Adrenal gland (tissue), 12 donors: Measurements from ENCODE around the gene CPT1C. TPM values are rescaled to one million over a fixed set of nuclear protein-coding genes. Genes with fewer than 3 reads are reported as not detected.

Experiments
- DNase-seq, 7 donors: peaks; one replicate each; pipeline ENCODE4 v3.0.0-alpha.2; 2019 to 2020
- H3K27ac ChIP-seq, 5 donors: fragments of 200-600 bp; sonication (generic) in 4 of 5; 1 replicate in 3 of 5; 2 replicates in 2 of 5; pipeline versions ENCODE4 v1.5.1 to v1.8.0; 2016 to 2020; ENCODE audit warnings: mild to moderate bottlenecking in 1 of 5
- H3K27me3 ChIP-seq: fragments of 200-600 bp; 2 replicates; pipeline ENCODE4 v1.8.0; 2021
- H3K36me3 ChIP-seq, 2 donors: fragments of 200-600 bp; replicated peaks in 1 of 2; 1 replicate in 1 of 2; 2 replicates in 1 of 2; pipeline versions ENCODE4 v1.5.1 to v1.8.0; 2018 to 2022
- H3K4me1 ChIP-seq, 2 donors: fragments of 200-600 bp; replicated peaks in 1 of 2; 1 replicate in 1 of 2; 2 replicates in 1 of 2; pipeline versions ENCODE4 v1.5.1 to v1.8.0; 2018 to 2021
- H3K4me3 ChIP-seq, 4 donors: fragments of 200-600 bp; sonication (generic) in 3 of 4; one replicate each; pipeline ENCODE4 v1.5.1; 2016 to 2018
- H3K9me3 ChIP-seq, 3 donors: fragments of 200-600 bp; sonication (generic) in 1 of 3; replicated peaks in 1 of 3; 1 replicate in 2 of 3; 2 replicates in 1 of 3; pipeline versions ENCODE4 v1.5.1 to v1.8.0; 2016 to 2021
- CTCF ChIP-seq, 6 experiments: fragments of 450-650 bp in 4 of 6; fragments of 200-600 bp in 2 of 6; sonication (generic) in 1 of 6; IDR thresholded peaks; 1 replicate in 5 of 6; 2 replicates in 1 of 6; pipeline versions ENCODE4 v1.5.1 to v1.8.0; 2016 to 2021; ENCODE audit warnings: antibody characterized with exemption in 6 of 6, mild to moderate bottlenecking in 2 of 6, moderate library complexity in 1 of 6
- POLR2A ChIP-seq, 2 donors: fragments of 450-650 bp; IDR thresholded peaks; one replicate each; pipeline ENCODE4 v1.6.1; 2017; ENCODE audit warnings: antibody characterized with exemption in 2 of 2, mild to moderate bottlenecking in 2 of 2, moderate library complexity in 1 of 2
- WGBS, 4 donors: extraction: QIAGEN DNeasy Blood & Tissue Kit in 2 of 4; methylation state at CpG; one replicate each; pipeline versions ENCODE4 v1.1.5 to v1.1.7; 2013 to 2017; 5-methylcytosine and 5-hydroxymethylcytosine counted together
- intact Hi-C, 2 donors: fragments of 100-400 bp; cut with DNase I; formaldehyde crosslinking; loops; one replicate each; pipeline versions ENCODE4 v1.14.1 to v1.15.0; 2022 to 2023
- polyA plus RNA-seq, 3 donors: library from polyadenylated mRNA; stranded (reverse); fragments of 200-250 nt in 2 of 3; fragments of 350-450 nt in 1 of 3; fragmentation: Illumina TruSeq in 1 of 3; extraction: RNeasy Lipid Tissue Mini Kit (QIAGEN cat#74804) in 1 of 3; gene quantifications; one replicate each; pipeline ENCODE4 v1.2.3, GENCODE V29; 2013 to 2014
- total RNA-seq, 9 donors: library from RNA; depleted of rRNA in 4 of 9; stranded (reverse); fragments of >200 nt in 4 of 9; fragments of 120-200 nt in 1 of 9; fragmentation: NEBNext Ultra II Directional in 1 of 9; extraction: Animal tissue kit (Norgen Biotek cat#: 25700) in 1 of 9; gene quantifications; one replicate each; pipeline versions ENCODE4 v1.1.0 to v1.2.4, GENCODE V29; 2013 to 2023
- donor health status: healthy with polysubstance abuse.
- donor health status: Bipolar disorder and iron deficiency.
- donor health status: DM: yes; HTN: yes; CAD: no.
- donor health status: DM: no; HTN: no; CAD: no.
- donor health status: DM: no; HTN: no; CAD: no.
- donor health status: DM: yes; HTN: yes; CAD: no.

The CPT1C gene
- total and polyA plus RNA-seq, 12 donors, result 2.4 to 55.7 (median 5.9) TPM; not detected in 1

GRCh38 chr19:49666120-49666444, 24.8 kb upstream of the CPT1C start:
- intact Hi-C loops, result no loop called here
- 0 to 4% (median 1%) methylated on average over 3 to 9 of the region's 9 CpGs for WGBS, 4 donors
- Histone ChIP-seq H3K9me3 (no peaks in the 10 kb centered on the region), H3K4me3 (peak overlapping the region in 3 of 4 donors; percentile 25 to 69 (median 61)), H3K27ac (peak overlapping the region in 3 of 5 donors; percentile 34 to 92 (median 86)), H3K4me1 (peaks cover 14 to 17% of the 10 kb centered on the region in 2 donors), H3K36me3 (peaks cover 0 to 19% of the 10 kb centered on the region in 2 donors), H3K27me3 (no peaks in the 10 kb centered on the region)
- DNase-seq, result no peak
- TF ChIP-seq POLR2A (IDR thresholded peaks at IDR 0.05) (no peak), CTCF (IDR thresholded peaks at IDR 0.05) (peak in 1 of 6 experiments; percentile 10)

- Histone ChIP-seq H3K27me3 (no peaks in the 10 kb centered on the region), H3K36me3 (peaks cover 0 to 5% of the 10 kb centered on the region in 2 donors), H3K4me1 (peaks cover 14 to 17% of the 10 kb centered on the region in 2 donors), H3K27ac (no peak overlapping the region), H3K4me3 (no peak overlapping the region), H3K9me3 (no peaks in the 10 kb centered on the region)
- intact Hi-C loops, result no loop called here
- DNase-seq, result no peak
- TF ChIP-seq POLR2A (IDR thresholded peaks at IDR 0.05) (no peak), CTCF (IDR thresholded peaks at IDR 0.05) (no peak)
- 69 to 91% (median 71%) methylated on average over 1 to 2 of the region's 2 CpGs for WGBS, 4 donors
Measured at GRCh38 chr19:49667473-49667872, 23.4 kb upstream of the CPT1C start.

- Histone ChIP-seq H3K27ac (no peak overlapping the region), H3K27me3 (no peaks in the 10 kb centered on the region), H3K4me3 (no peak overlapping the region), H3K36me3 (no peaks in the 10 kb centered on the region), H3K4me1 (peaks cover 7 to 10% of the 10 kb centered on the region in 2 donors), H3K9me3 (no peaks in the 10 kb centered on the region)
- WGBS, 4 donors, result 88 to 98% (median 91%) methylated on average over 3 of the region's 3 CpGs
- DNase-seq, result no peak
- no peak for TF ChIP-seq CTCF (IDR thresholded peaks at IDR 0.05)
- no peak for TF ChIP-seq POLR2A (IDR thresholded peaks at IDR 0.05)
- intact Hi-C loops, result no loop called here
Measured at GRCh38 chr19:49669516-49669915, 21.4 kb upstream of the CPT1C start.

- TF ChIP-seq POLR2A (IDR thresholded peaks at IDR 0.05) (no peak), CTCF (IDR thresholded peaks at IDR 0.05) (peak; percentile 73 to 86 (median 82))
- Histone ChIP-seq H3K27me3 (no peaks in the 10 kb centered on the region), H3K36me3 (no peaks in the 10 kb centered on the region), H3K4me3 (no peak overlapping the region), H3K9me3 (no peaks in the 10 kb centered on the region), H3K4me1 (peaks cover 5% of the 10 kb centered on the region in 2 donors), H3K27ac (peak overlapping the region in 2 of 5 donors; percentile 50 to 64)
- intact Hi-C loops, result loop anchor here in 1 of 2 donors (10.0 kb wide), 1 partner anchor 88 kb away; the partner anchor contains the start of genes NOSIP and PRRG2
- peak; percentile 78 to 87 (median 81) for DNase-seq
- 20 to 26% (median 21%) methylated on average over 17 to 28 of the region's 28 CpGs for WGBS, 4 donors
Measured at GRCh38 chr19:49672131-49672919, 18.6 kb upstream of the CPT1C start.
